ENCODE data around the gene IFT20.

The IFT20 gene

GRCh38 chr17:28327031-28327607, 8.2 kb downstream of the IFT20 start:
- no peak overlapping the region for H2AFZ ChIP-seq (ENCODE audit: low read depth)
- H3K9ac ChIP-seq: no peak overlapping the region
- peaks cover 6% of the 10 kb centered on the region for H3K4me1 ChIP-seq (ENCODE audit: low read depth, poor library complexity, severe bottlenecking)
- peaks cover 42% of the 10 kb centered on the region for H3K79me2 ChIP-seq (ENCODE audit: insufficient read depth, low read depth)
- peaks cover 3% of the 10 kb centered on the region; the same call in 1 of the 2 replicates for H3K36me3 ChIP-seq (ENCODE audit: insufficient read depth)
- no peak overlapping the region for H3K27ac ChIP-seq
- H4K20me1 ChIP-seq (ENCODE audit: insufficient read depth): 0 out of 2 replicates have a peak, but pooled peaks cover 8% of the 10 kb centered on the region
- H3K4me3 ChIP-seq (IDR thresholded peaks at IDR 0.05; ENCODE audit: insufficient read depth, low read depth, low read length): no peak overlapping the region
- no peaks in the 10 kb centered on the region for H3K27me3 ChIP-seq (ENCODE audit: insufficient read depth, low read depth)
- no peak for TF ChIP-seq CTCF (conservative IDR thresholded peaks at IDR 0.05; ENCODE audit: low read depth, low read length)
- H3K4me2 ChIP-seq: no peak overlapping the region

- Histone ChIP-seq H3K27me3 (ENCODE audit: insufficient read depth, low read depth) (no peaks in the 10 kb centered on the region), H4K20me1 (ENCODE audit: insufficient read depth) (peaks cover 8% of the 10 kb centered on the region; the same call in 1 of the 2 replicates), H2AFZ (ENCODE audit: low read depth) (no peak overlapping the region), H3K4me1 (ENCODE audit: low read depth, poor library complexity, severe bottlenecking) (peaks cover 16% of the 10 kb centered on the region), H3K4me2 (no peak overlapping the region), H3K9ac (no peak overlapping the region), H3K36me3 (ENCODE audit: insufficient read depth) (peaks cover 3% of the 10 kb centered on the region; the same call in 1 of the 2 replicates), H3K27ac (no peak overlapping the region), H3K79me2 (ENCODE audit: insufficient read depth, low read depth) (peaks cover 52% of the 10 kb centered on the region), H3K4me3 (IDR thresholded peaks at IDR 0.05; ENCODE audit: insufficient read depth, low read depth, low read length) (no peak overlapping the region)
- TF ChIP-seq CTCF (conservative IDR thresholded peaks at IDR 0.05; ENCODE audit: low read depth, low read length): no peak
These were observed 9.2 kb downstream of the IFT20 start for GRCh38 chr17:28326114-28326513.

- no peak overlapping the region for H2AFZ ChIP-seq (ENCODE audit: low read depth)
- H3K4me2 ChIP-seq: no peak overlapping the region
- peaks cover 8% of the 10 kb centered on the region; the same call in 1 of the 2 replicates for H4K20me1 ChIP-seq (ENCODE audit: insufficient read depth)
- peaks cover 25% of the 10 kb centered on the region for H3K4me1 ChIP-seq (ENCODE audit: low read depth, poor library complexity, severe bottlenecking)
- H3K36me3 ChIP-seq (ENCODE audit: insufficient read depth): peaks cover 3% of the 10 kb centered on the region; the same call in 1 of the 2 replicates
- H3K79me2 ChIP-seq (ENCODE audit: insufficient read depth, low read depth): peaks cover 61% of the 10 kb centered on the region
- no peak overlapping the region for H3K4me3 ChIP-seq (IDR thresholded peaks at IDR 0.05; ENCODE audit: insufficient read depth, low read depth, low read length)
- TF ChIP-seq CTCF (conservative IDR thresholded peaks at IDR 0.05; ENCODE audit: low read depth, low read length): no peak
- no peak overlapping the region for H3K27ac ChIP-seq
- no peak overlapping the region for H3K9ac ChIP-seq
- H3K27me3 ChIP-seq (ENCODE audit: insufficient read depth, low read depth): no peaks in the 10 kb centered on the region
These were observed 10.1 kb downstream of the IFT20 start for GRCh38 chr17:28325211-28325610.

- Histone ChIP-seq H3K27ac (no peak overlapping the region), H4K20me1 (ENCODE audit: insufficient read depth) (peaks cover 8% of the 10 kb centered on the region; the same call in 1 of the 2 replicates), H3K27me3 (ENCODE audit: insufficient read depth, low read depth) (no peaks in the 10 kb centered on the region), H3K4me3 (IDR thresholded peaks at IDR 0.05; ENCODE audit: insufficient read depth, low read depth, low read length) (no peak overlapping the region), H3K4me1 (ENCODE audit: low read depth, poor library complexity, severe bottlenecking) (peaks cover 25% of the 10 kb centered on the region), H3K36me3 (ENCODE audit: insufficient read depth) (peaks cover 3% of the 10 kb centered on the region; the same call in 1 of the 2 replicates), H3K4me2 (no peak overlapping the region), H3K9ac (no peak overlapping the region), H3K79me2 (ENCODE audit: insufficient read depth, low read depth) (peaks cover 65% of the 10 kb centered on the region), H2AFZ (ENCODE audit: low read depth) (no peak overlapping the region)
- no peak for TF ChIP-seq CTCF (conservative IDR thresholded peaks at IDR 0.05; ENCODE audit: low read depth, low read length)
These were observed 10.5 kb downstream of the IFT20 start for GRCh38 chr17:28324781-28325180.
